ENCODE measurements around the gene LATS2. TPM values are rescaled to one million over a fixed set of nuclear protein-coding genes. Genes with fewer than 3 reads are reported as not detected.

The LATS2 gene
- total RNA-seq, 2 donors from 2014 or later = 3.7 to 11.3 TPM

GRCh38 chr13:21005193-21005592, 56.2 kb downstream of the LATS2 start:
- Histone ChIP-seq H3K27me3 (no peaks in the 10 kb centered on the region), H3K4me3 (no peak overlapping the region), H3K9ac (ENCODE audit: low read depth in 2 of 2, low read length in 2 of 2) (no peak overlapping the region), H3K36me3 (no peaks in the 10 kb centered on the region), H3K4me1 (no peaks in the 10 kb centered on the region), H3K9me3 (no peaks in the 10 kb centered on the region), H3K27ac (no peak overlapping the region)
- DNase-seq = no peak
- TF ChIP-seq CTCF (IDR thresholded peaks at IDR 0.05) = no peak
- intact Hi-C loops (cut with DNase I) = no loop called here

- Histone ChIP-seq H3K9me3 (no peaks in the 10 kb centered on the region), H3K27me3 (no peaks in the 10 kb centered on the region), H3K27ac (no peak overlapping the region), H3K4me3 (no peak overlapping the region), H3K36me3 (no peaks in the 10 kb centered on the region), H3K4me1 (no peaks in the 10 kb centered on the region), H3K9ac (ENCODE audit: low read depth in 2 of 2, low read length in 2 of 2) (no peak overlapping the region)
- no peak for TF ChIP-seq CTCF (IDR thresholded peaks at IDR 0.05)
- intact Hi-C loops (cut with DNase I) = no loop called here
- no peak for DNase-seq
These were observed 59.9 kb downstream of the LATS2 start for GRCh38 chr13:21001471-21001870.

GRCh38 chr13:21000647-21001046, 60.7 kb downstream of the LATS2 start:
- Histone ChIP-seq H3K36me3 (no peaks in the 10 kb centered on the region), H3K27me3 (no peaks in the 10 kb centered on the region), H3K9ac (ENCODE audit: low read depth in 2 of 2, low read length in 2 of 2) (no peak overlapping the region), H3K4me3 (no peak overlapping the region), H3K4me1 (no peaks in the 10 kb centered on the region), H3K27ac (no peak overlapping the region), H3K9me3 (no peaks in the 10 kb centered on the region)
- no peak for TF ChIP-seq CTCF (IDR thresholded peaks at IDR 0.05)
- intact Hi-C loops (cut with DNase I) = no loop called here
- no peak for DNase-seq

GRCh38 chr13:20998649-20999415, 62.6 kb downstream of the LATS2 start:
- H3K9ac ChIP-seq (ENCODE audit: low read depth in 2 of 2, low read length in 2 of 2) = no peak overlapping the region
- TF ChIP-seq CTCF (IDR thresholded peaks at IDR 0.05) = no peak

GRCh38 chr13:20997301-20998161, 63.9 kb downstream of the LATS2 start:
- H3K9ac ChIP-seq (ENCODE audit: low read depth in 2 of 2, low read length in 2 of 2) = no peak overlapping the region
- H3K27me3 ChIP-seq = no peaks in the 10 kb centered on the region
- H3K36me3 ChIP-seq = no peaks in the 10 kb centered on the region
- H3K9me3 ChIP-seq = no peaks in the 10 kb centered on the region
- H3K4me3 ChIP-seq = no peak overlapping the region
- no peaks in the 10 kb centered on the region for H3K4me1 ChIP-seq
- intact Hi-C loops (cut with DNase I) = no loop called here
- H3K27ac ChIP-seq = no peak overlapping the region
- no peak for TF ChIP-seq CTCF (IDR thresholded peaks at IDR 0.05)
- no peak for DNase-seq

More at GRCh38 chr13:20998649-20999415, 62.6 kb downstream of the LATS2 start:
- Histone ChIP-seq H3K27me3 (no peaks in the 10 kb centered on the region), H3K9me3 (no peaks in the 10 kb centered on the region), H3K27ac (no peak overlapping the region), H3K36me3 (no peaks in the 10 kb centered on the region), H3K4me3 (no peak overlapping the region), H3K4me1 (no peaks in the 10 kb centered on the region)
- intact Hi-C loops (cut with DNase I) = no loop called here
- no peak for DNase-seq
